Caco-2 (cell line): ENCODE data around the gene CEACAM16. TPM values are rescaled to one million over a fixed set of nuclear protein-coding genes. Genes with fewer than 3 reads are reported as not detected.

Experiments
- BruUV-seq: library from RNA; stranded (reverse); fragments of 400-500 nt; replicated peaks from 2 replicates; lab custom pipeline; 2021; lab: Mats Ljungman, UMichigan
- CTCF ChIA-PET: fragments of 300-600 bp; sonication (Branson Sonifier 250); formaldehyde crosslinking; loops from one replicate; lab custom pipeline; 2022; ENCODE audit warnings: antibody characterized with exemption; lab: Charles Lee
- POLR2A ChIA-PET: fragments of 300-600 bp; sonication (Branson Sonifier 250); formaldehyde crosslinking; loops from one replicate; lab custom pipeline; 2022; ENCODE audit warnings: antibody characterized with exemption; lab: Charles Lee
- DNase-seq, 2 experiments: peaks; one replicate each; pipeline versions ENCODE4 v3.0.0 to v3.0.0-alpha.2; 2020 to 2022
- H3K27me3 ChIP-seq: replicated peaks from 2 replicates; pipeline ENCODE4 v1.6.0; 2011; ENCODE audit warnings: low read length; ENCODE audit not compliant: control insufficient read depth, insufficient read depth
- H3K36me3 ChIP-seq: 2 replicates; pipeline ENCODE4 v1.5.1; 2011; ENCODE audit warnings: low read length; ENCODE audit not compliant: control insufficient read depth, insufficient read depth
- H3K4me1 ChIP-seq: fragments of 250-450 bp; sonication (Bioruptor Pico); 2 replicates; pipeline ENCODE4 v1.5.1; 2020; ENCODE audit warnings: mild to moderate bottlenecking
- H3K4me3 ChIP-seq: 2 replicates; pipeline ENCODE4 v1.5.1; 2011; ENCODE audit warnings: low read depth, mild to moderate bottlenecking, control low read depth, low read length
- H3K9me3 ChIP-seq: fragments of 250-450 bp; sonication (Bioruptor Pico); 2 replicates; pipeline ENCODE4 v1.5.1; 2020; ENCODE audit warnings: mild to moderate bottlenecking, moderate library complexity
- H3K27ac Mint-ChIP-seq: one replicate; pipeline ENCODE4 v1.8.0; 2022; ENCODE audit warnings: mixed read lengths; ENCODE audit not compliant: unreplicated experiment
- H3K27me3 Mint-ChIP-seq: one replicate; pipeline ENCODE4 v1.8.0; 2022; ENCODE audit warnings: mixed read lengths; ENCODE audit not compliant: insufficient read depth, unreplicated experiment
- H3K36me3 Mint-ChIP-seq: one replicate; pipeline ENCODE4 v1.8.0; 2022; ENCODE audit warnings: mild to moderate bottlenecking, mixed read lengths; ENCODE audit not compliant: insufficient read depth, unreplicated experiment
- H3K4me1 Mint-ChIP-seq: one replicate; pipeline ENCODE4 v1.8.0; 2022; ENCODE audit warnings: low read depth, mixed read lengths; ENCODE audit not compliant: unreplicated experiment
- H3K4me3 Mint-ChIP-seq: one replicate; pipeline ENCODE4 v1.8.0; 2022; ENCODE audit warnings: mild to moderate bottlenecking, moderate library complexity, mixed read lengths; ENCODE audit not compliant: unreplicated experiment
- H3K9me3 Mint-ChIP-seq: one replicate; pipeline ENCODE4 v1.8.0; 2022; ENCODE audit warnings: mixed read lengths; ENCODE audit not compliant: unreplicated experiment
- CTCF ChIP-seq, 2 experiments: fragments of 200-600 bp in 1 of 2; IDR thresholded peaks; 1 replicate in 1 of 2; 2 replicates in 1 of 2; pipeline versions ENCODE4 v1.5.1 to v1.8.0; 2011 to 2022; ENCODE audit warnings: antibody characterized with exemption in 1 of 2, control low read depth in 1 of 2, inconsistent platforms in 1 of 2, low read depth in 1 of 2, low read length in 1 of 2, mild to moderate bottlenecking in 1 of 2, moderate library complexity in 1 of 2; ENCODE audit not compliant: insufficient read depth in 1 of 2, severe bottlenecking in 1 of 2, unreplicated experiment in 1 of 2
- intact Hi-C: fragments of 100-400 bp; cut with micrococcal nuclease; formaldehyde crosslinking; loops from one replicate; pipeline ENCODE4 v1.10.0; 2022; ENCODE audit not compliant: unreplicated experiment
- total RNA-seq: library from RNA; stranded (reverse); gene quantifications from 2 replicates; pipeline ENCODE4 v1.2.3, GENCODE V29; 2022

Gene CEACAM16
- total RNA-seq, 1 experiment from 2014 or later: not detected

GRCh38 chr19:44653343-44653742 lies 45.6 kb upstream of the CEACAM16 start:
- no peaks in the 10 kb centered on the region for H3K27me3 ChIP-seq
- peaks cover 29% of the 10 kb centered on the region for H3K4me1 Mint-ChIP-seq

GRCh38 chr19:44653977-44654774 lies 44.8 kb upstream of the CEACAM16 start:
- CTCF ChIA-PET: interaction anchor here (0.6 to 1.7 kb wide), 8 partner anchors 65 to 230 kb away, joined by 3 to 11 read pairs (median 4); no protein-coding TSS in a partner anchor
- Mint-ChIP-seq H3K4me1 (peaks cover 29% of the 10 kb centered on the region), H3K27ac (peak overlapping the region; percentile 31), H3K36me3 (peaks cover 99% of the 10 kb centered on the region), H3K4me3 (no peak overlapping the region), H3K27me3 (no peaks in the 10 kb centered on the region), H3K9me3 (no peaks in the 10 kb centered on the region)
- H3K27me3 ChIP-seq: no peaks in the 10 kb centered on the region
- intact Hi-C loops: no loop called here
- no peaks in the 10 kb centered on the region for H3K4me1 ChIP-seq
- DNase-seq: peak in 1 of 2 experiments; percentile 54
- peaks cover 34% of the 10 kb centered on the region for H3K36me3 ChIP-seq
- no TSS peak for BruUV-seq
- peak; percentile 20 to 58 for TF ChIP-seq CTCF (IDR thresholded peaks at IDR 0.05; ENCODE audit: insufficient read depth in 1 of 2, low read depth in 1 of 2, low read length in 1 of 2, severe bottlenecking in 1 of 2, unreplicated experiment in 1 of 2)
- POLR2A ChIA-PET: interaction anchor here (0.6 to 1.3 kb wide), 3 partner anchors 9 to 61 kb away, joined by 3 to 9 read pairs (median 4); partner anchors contain the start of gene PVR
- H3K4me3 ChIP-seq: no peak overlapping the region
- H3K9me3 ChIP-seq: no peaks in the 10 kb centered on the region

More at GRCh38 chr19:44653343-44653742, 45.6 kb upstream of the CEACAM16 start:
- no peak for DNase-seq
- H3K9me3 ChIP-seq: no peaks in the 10 kb centered on the region
- BruUV-seq: no TSS peak
- TF ChIP-seq CTCF (IDR thresholded peaks at IDR 0.05; ENCODE audit: insufficient read depth in 1 of 2, low read depth in 1 of 2, low read length in 1 of 2, severe bottlenecking in 1 of 2, unreplicated experiment in 1 of 2): no peak
- Mint-ChIP-seq H3K36me3 (peaks cover 100% of the 10 kb centered on the region), H3K9me3 (no peaks in the 10 kb centered on the region), H3K4me3 (no peak overlapping the region), H3K27me3 (no peaks in the 10 kb centered on the region), H3K27ac (peak overlapping the region; percentile 31)
- CTCF ChIA-PET: no interaction called here
- no peak overlapping the region for H3K4me3 ChIP-seq
- intact Hi-C loops: no loop called here
- POLR2A ChIA-PET: interaction anchor here (0.6 kb wide), 1 partner anchor 9 kb away, joined by 9 read pairs; no protein-coding TSS in a partner anchor
- no peaks in the 10 kb centered on the region; the same call in 1 of the 2 replicates for H3K4me1 ChIP-seq
- H3K36me3 ChIP-seq: peaks cover 36% of the 10 kb centered on the region

GRCh38 chr19:44657211-44657921 lies 41.6 kb upstream of the CEACAM16 start:
- Mint-ChIP-seq H3K36me3 (peaks cover 94% of the 10 kb centered on the region), H3K9me3 (no peaks in the 10 kb centered on the region), H3K4me3 (no peak overlapping the region), H3K27me3 (no peaks in the 10 kb centered on the region), H3K27ac (peak overlapping the region; percentile 12), H3K4me1 (peaks cover 29% of the 10 kb centered on the region)
- H3K36me3 ChIP-seq: peaks cover 33% of the 10 kb centered on the region
- H3K4me3 ChIP-seq: no peak overlapping the region
- peak; percentile 77 to 84 for DNase-seq
- no peaks in the 10 kb centered on the region for H3K27me3 ChIP-seq
- no peaks in the 10 kb centered on the region for H3K9me3 ChIP-seq
- POLR2A ChIA-PET: interaction anchor here (0.7 to 1.4 kb wide), 4 partner anchors 13 to 87 kb away, joined by 3 read pairs; partner anchors contain the start of gene PVR
- TF ChIP-seq CTCF (IDR thresholded peaks at IDR 0.05; ENCODE audit: insufficient read depth in 1 of 2, low read depth in 1 of 2, low read length in 1 of 2, severe bottlenecking in 1 of 2, unreplicated experiment in 1 of 2): peak; percentile 89 to 94
- intact Hi-C loops: loop anchor here (1.0 to 5.0 kb wide), 4 partner anchors 47 to 145 kb away; no protein-coding TSS in a partner anchor
- H3K4me1 ChIP-seq: no peaks in the 10 kb centered on the region
- no TSS peak for BruUV-seq
- CTCF ChIA-PET: interaction anchor here (0.6 to 2.5 kb wide), 14 partner anchors 10 to 86 kb away, joined by 3 to 34 read pairs (median 3); partner anchors contain the start of genes IGSF23 and PVR
